ENCODE measurements around the gene LDLRAD4. TPM values are rescaled to one million over a fixed set of nuclear protein-coding genes. Genes with fewer than 3 reads are reported as not detected.

LDLRAD4 gene
- total and polyA plus RNA-seq, 2 experiments from 2014 or later: 0.73 to 1.9 TPM

- TF ChIP-seq ZNF331 (CRISPR knock-in tag; IDR thresholded peaks at IDR 0.05; ENCODE audit: low read depth) (no peak), REST (IDR thresholded peaks at IDR 0.05; ENCODE audit: unreplicated experiment) (no peak)
- peak; percentile 48 for DNase-seq (ENCODE audit: low spot score)
- Histone ChIP-seq H3K79me2 (replicated peaks; ENCODE audit: insufficient read depth) (no peaks in the 10 kb centered on the region), H2AFZ (no peak overlapping the region), H3K4me3 (no peak overlapping the region), H3K9me2 (ENCODE audit: insufficient read depth) (no peaks in the 10 kb centered on the region), H3K27ac (ENCODE audit: low read depth) (no peak overlapping the region), H3F3A (replicated peaks; ENCODE audit: low read depth) (no peaks in the 10 kb centered on the region; the same call in 1 of the 2 replicates), H3K36me3 (ENCODE audit: insufficient read depth) (no peaks in the 10 kb centered on the region), H3K4me1 (ENCODE audit: insufficient read depth) (peaks cover 18% of the 10 kb centered on the region), H4K20me1 (replicated peaks; ENCODE audit: insufficient read depth) (no peaks in the 10 kb centered on the region), H3K4me2 (peak overlapping the region; percentile 56; the same call in 1 of the 2 replicates), H3K27me3 (ENCODE audit: insufficient read depth) (no peaks in the 10 kb centered on the region)
- H3K27ac Mint-ChIP-seq: no peak overlapping the region
- H3K27me3 Mint-ChIP-seq (ENCODE audit: insufficient read depth, low read depth, poor library complexity): peaks cover 10% of the 10 kb centered on the region
- ATAC-seq: peak; percentile 18
- peaks cover 52% of the 10 kb centered on the region for H3K4me1 Mint-ChIP-seq
- 0 out of 3 replicates have a peak overlapping the region, but pooled peaks have one; percentile 10 for H3K4me3 Mint-ChIP-seq
- no peaks in the 10 kb centered on the region for H3K36me3 Mint-ChIP-seq (ENCODE audit: low read depth)
- no peaks in the 10 kb centered on the region for H3K9me3 Mint-ChIP-seq
Measured at GRCh38 chr18:13447621-13448334, 229.2 kb downstream of the LDLRAD4 start.

- no peaks in the 10 kb centered on the region for H3K36me3 Mint-ChIP-seq (ENCODE audit: low read depth)
- Histone ChIP-seq H3K4me1 (ENCODE audit: insufficient read depth) (peaks cover 19% of the 10 kb centered on the region), H2AFZ (no peak overlapping the region), H3K4me2 (no peak overlapping the region), H3K4me3 (no peak overlapping the region), H3K36me3 (ENCODE audit: insufficient read depth) (no peaks in the 10 kb centered on the region), H3K27ac (ENCODE audit: low read depth) (no peak overlapping the region), H3K27me3 (ENCODE audit: insufficient read depth) (no peaks in the 10 kb centered on the region), H3K9me2 (ENCODE audit: insufficient read depth) (no peaks in the 10 kb centered on the region), H3F3A (replicated peaks; ENCODE audit: low read depth) (no peaks in the 10 kb centered on the region; the same call in 1 of the 2 replicates), H3K79me2 (replicated peaks; ENCODE audit: insufficient read depth) (no peaks in the 10 kb centered on the region), H4K20me1 (replicated peaks; ENCODE audit: insufficient read depth) (no peaks in the 10 kb centered on the region)
- DNase-seq (ENCODE audit: low spot score) (no peak), ATAC-seq (no peak)
- H3K27ac Mint-ChIP-seq: peak overlapping the region; percentile 18; the same call in 1 of the 2 replicates
- no peaks in the 10 kb centered on the region for H3K9me3 Mint-ChIP-seq
- H3K27me3 Mint-ChIP-seq (ENCODE audit: insufficient read depth, low read depth, poor library complexity): peaks cover 10% of the 10 kb centered on the region
- H3K4me3 Mint-ChIP-seq: no peak overlapping the region
- peaks cover 55% of the 10 kb centered on the region for H3K4me1 Mint-ChIP-seq
- no peak for TF ChIP-seq ETS1 (IDR thresholded peaks at IDR 0.05)
- no peak for TF ChIP-seq CREB1 (CRISPR knock-in tag; IDR thresholded peaks at IDR 0.05; ENCODE audit: low read depth)
- no peak for TF ChIP-seq EZH2 (IDR thresholded peaks at IDR 0.05; ENCODE audit: low read depth, unreplicated experiment)
- TF ChIP-seq CTCF (conservative IDR thresholded peaks at IDR 0.05; ENCODE audit: low read depth in 2 of 2): no peak
- TF ChIP-seq ZNF114 (CRISPR knock-in tag; IDR thresholded peaks at IDR 0.05): no peak
- TF ChIP-seq ZNF331 (CRISPR knock-in tag; IDR thresholded peaks at IDR 0.05; ENCODE audit: low read depth): no peak
- TF ChIP-seq POLR2AphosphoS5 (IDR thresholded peaks at IDR 0.05; ENCODE audit: low read depth): no peak
- no peak for TF ChIP-seq STAT1 (IDR thresholded peaks at IDR 0.05; ENCODE audit: unreplicated experiment)
- TF ChIP-seq NANOG (IDR thresholded peaks at IDR 0.05; ENCODE audit: borderline replicate concordance): no peak
Measured at GRCh38 chr18:13448335-13448795, 229.8 kb downstream of the LDLRAD4 start.

Data from GM23338 (cell line).